HTERT RPE-1 (cell line): ENCODE measurements around the gene TCF3.

Experiments
- in situ Hi-C: fragments of 300-500 bp; cut with MboI; formaldehyde crosslinking; loops from 4 replicates; pipeline ENCODE4 v1.14.3; 2020; ENCODE audit warnings: low sequenced_read_pairs

TCF3 gene

DNA sequence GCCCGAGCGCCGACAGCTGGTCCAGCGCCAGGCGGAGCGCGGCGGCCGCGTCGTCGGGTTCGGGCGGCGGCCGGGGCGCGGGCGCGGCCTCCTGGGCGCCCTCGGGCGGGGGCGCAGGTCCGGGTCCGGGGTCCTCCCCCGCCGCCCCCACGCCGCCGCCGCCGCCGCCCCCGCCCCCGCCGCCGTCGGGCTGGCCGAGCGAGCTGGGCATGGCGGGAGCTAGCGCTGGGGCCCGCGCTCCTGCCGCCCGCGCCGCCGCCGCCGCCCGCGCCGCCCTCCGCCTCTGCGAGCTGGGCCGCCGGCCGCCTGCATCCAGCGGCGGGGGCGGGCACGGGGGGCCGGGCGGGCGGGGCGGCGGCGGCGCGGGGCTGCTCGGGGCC, 84.6 kb downstream of the TCF3 start:
- in situ Hi-C loops, result no loop called here

DNA sequence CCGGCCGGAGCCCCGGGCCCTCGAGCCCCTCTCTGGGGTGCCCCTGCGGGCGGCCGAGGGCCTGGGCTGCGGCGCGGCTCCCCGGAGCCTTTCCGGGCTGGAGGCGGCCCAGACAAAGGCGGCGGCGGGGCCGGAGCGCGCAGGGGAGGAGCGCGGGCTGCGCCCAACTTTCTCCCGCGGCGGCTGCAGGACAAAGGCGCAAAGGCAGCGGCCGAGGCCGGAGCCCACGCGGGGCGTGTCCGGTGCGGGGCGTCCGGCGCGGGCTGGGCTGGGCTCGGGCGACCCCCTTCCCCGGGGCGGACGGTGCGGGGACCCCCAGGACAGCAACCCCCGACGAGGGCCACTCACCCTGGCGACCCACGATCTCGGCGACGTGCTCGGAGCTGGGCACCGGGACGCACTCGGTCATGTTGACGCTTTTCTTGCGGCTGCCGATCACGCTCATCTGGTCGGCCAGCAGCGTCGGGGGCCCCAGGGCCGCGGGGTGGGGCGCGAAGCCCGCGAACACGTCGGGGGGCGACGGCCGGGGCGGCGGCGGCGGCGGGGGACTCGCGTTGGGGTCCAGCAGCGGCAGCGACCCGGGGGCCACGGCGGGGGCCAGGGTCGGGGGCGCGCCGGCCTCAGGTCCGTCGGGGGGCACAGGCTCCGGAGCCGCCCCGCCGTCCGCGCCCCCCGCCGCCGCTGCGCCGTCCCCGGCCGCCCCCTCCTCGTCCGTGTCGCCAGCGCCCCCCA, 85.1 kb downstream of the TCF3 start:
- in situ Hi-C loops, result no loop called here

DNA sequence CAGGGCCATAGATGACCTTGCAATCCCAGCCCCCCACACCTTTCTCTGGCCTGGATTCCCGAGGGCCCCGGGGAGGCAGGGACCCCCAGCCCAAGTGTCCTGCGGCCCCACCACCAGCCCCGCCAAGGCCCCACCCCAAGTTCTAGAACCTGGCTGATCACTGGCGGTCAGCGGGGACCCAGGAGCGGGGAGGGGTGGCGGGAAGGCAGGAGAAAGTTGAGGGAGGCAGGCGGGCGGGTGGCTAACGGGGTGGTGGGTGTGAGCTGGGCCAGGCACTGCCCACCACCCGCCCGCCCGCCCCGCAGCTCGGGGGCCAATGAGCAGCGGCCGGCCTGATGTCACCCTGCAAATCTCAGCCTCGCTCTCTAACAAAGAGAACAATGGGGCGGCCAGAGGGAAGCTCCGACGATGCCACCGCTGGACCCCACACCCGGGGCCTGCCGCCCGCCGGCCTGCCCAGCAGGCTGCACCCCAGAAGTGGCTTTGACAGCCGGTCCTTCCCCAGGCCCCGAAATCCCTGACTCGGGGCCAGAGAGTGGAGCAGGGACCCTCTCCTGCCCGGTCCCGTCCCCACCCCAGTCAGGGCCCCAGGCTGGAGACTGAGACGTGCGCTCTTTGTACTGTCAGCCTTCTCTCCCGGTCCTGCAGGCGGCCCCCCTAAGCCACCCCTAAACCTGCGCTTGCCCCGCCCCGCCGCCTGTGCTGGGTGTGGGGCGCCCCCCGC, 85.9 kb downstream of the TCF3 start:
- in situ Hi-C loops, result no loop called here

DNA sequence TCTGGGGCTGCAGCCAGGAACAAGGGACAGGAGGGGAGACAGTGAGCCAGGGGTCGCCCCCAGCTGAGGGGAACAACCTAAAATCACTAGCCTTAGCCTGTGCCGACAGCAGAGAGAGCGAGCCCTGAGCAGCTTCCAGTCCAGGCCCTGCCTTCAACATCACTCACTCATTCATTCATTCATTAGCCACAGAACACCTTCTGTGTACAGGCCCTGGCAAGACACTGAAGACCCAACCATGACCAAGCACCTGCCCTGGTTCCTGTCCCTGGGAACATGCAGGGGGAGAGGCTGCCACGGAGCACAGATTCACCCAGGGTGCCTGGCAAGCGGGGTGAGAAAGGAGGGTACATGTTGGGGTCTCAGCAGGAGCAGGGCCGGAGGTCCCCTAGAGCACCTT, 89.2 kb downstream of the TCF3 start:
- in situ Hi-C loops, result no loop called here

DNA sequence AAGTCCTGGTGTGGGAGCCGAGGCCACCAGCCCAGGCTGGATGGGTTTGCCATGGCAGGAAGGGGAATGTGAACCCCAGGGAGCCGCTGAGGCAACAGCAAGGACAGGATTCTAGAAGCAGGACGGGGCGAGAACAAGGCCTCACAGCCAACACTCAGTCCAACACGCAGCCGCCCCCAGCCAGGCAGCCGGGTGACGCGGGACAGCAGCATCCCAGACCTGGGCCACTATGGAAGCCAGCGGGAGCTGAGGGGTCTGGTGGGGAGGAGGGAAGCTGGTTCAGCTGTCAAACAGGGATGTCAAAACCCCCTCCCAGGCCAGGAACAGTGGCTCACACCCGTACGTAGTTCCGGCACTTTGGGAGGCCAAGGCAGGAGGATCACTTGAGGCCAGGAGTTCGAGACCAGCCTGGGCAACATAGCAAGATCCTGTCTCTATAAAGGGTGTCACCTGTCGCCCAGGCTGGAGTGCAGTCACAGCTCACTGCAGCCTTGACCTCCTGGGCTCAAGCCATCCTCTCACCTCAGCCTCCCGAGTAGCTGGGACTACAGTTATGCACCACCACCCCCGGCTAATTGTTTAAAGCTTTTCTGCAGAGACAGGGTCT, 91.1 kb downstream of the TCF3 start:
- in situ Hi-C loops, result no loop called here

DNA sequence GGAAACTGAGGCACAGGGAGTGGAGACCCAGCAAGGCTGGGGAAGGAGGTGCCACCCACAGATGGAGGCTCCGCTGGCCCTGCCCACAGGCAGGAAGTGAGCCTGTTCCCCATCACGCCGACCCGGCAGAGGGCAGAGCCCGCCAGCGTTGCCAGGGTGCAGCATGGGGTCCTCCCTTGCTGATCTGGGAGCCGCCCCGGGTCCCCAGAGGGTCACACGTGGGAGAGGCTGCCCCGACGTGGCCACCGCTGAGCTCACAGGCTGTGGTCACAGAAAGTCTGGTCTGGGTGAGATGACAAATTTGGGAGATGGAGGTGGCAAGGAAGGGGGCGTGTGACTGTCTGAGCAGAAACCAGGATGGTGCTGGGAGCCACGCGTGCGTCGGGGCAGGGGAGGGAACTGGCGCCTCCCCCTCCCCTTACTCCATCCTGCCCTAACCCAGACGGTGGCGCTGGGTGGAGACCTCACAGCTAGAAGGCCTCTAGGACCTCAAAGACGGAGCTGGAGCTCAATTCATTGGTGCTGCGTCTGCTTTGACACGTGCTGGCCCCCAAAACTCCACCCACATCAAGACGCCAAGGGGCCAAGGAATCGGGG, 92.0 kb downstream of the TCF3 start:
- in situ Hi-C loops, result no loop called here
